Hematopoietic multipotent progenitor cell (in vitro differentiated cells): ENCODE measurements around the gene SCRN2. TPM values are rescaled to one million over a fixed set of nuclear protein-coding genes. Genes with fewer than 3 reads are reported as not detected.

Source experiments
- total RNA-seq: library from RNA; depleted of rRNA; stranded (reverse); fragments of >200 nt; gene quantifications from one replicate; pipeline ENCODE4 v1.2.3, GENCODE V29; 2012

The SCRN2 gene
- total RNA-seq, 1 donor: 110 TPM

Other genes with a start within 250 kb of the SCRN2 start
- 190 TPM for gene KPNB1, start 191.4 kb downstream of the SCRN2 start, total RNA-seq
- gene TBKBP1, start 147.1 kb downstream of the SCRN2 start, total RNA-seq: 9.4 TPM
- gene TBX21, start 108.0 kb downstream of the SCRN2 start, total RNA-seq: 0.27 TPM
- 29.6 TPM for gene OSBPL7, start 19.5 kb downstream of the SCRN2 start, total RNA-seq
- 93.2 TPM for gene MRPL10, start 9.7 kb downstream of the SCRN2 start, total RNA-seq
- 0.27 TPM for gene LRRC46, start 9.6 kb downstream of the SCRN2 start, total RNA-seq
- gene SP6, start 9.9 kb upstream of the SCRN2 start, total RNA-seq: 0.27 TPM
- gene SP2, start 55.0 kb upstream of the SCRN2 start, total RNA-seq: 7.5 TPM
- 26.7 TPM for gene PNPO, start 100.3 kb upstream of the SCRN2 start, total RNA-seq
- gene PRR15L, start 116.6 kb upstream of the SCRN2 start, total RNA-seq: not detected
- 102 TPM for gene CDK5RAP3, start 129.8 kb upstream of the SCRN2 start, total RNA-seq
- not detected for gene COPZ2, start 196.5 kb upstream of the SCRN2 start, total RNA-seq
- gene NFE2L1, start 207.1 kb upstream of the SCRN2 start, total RNA-seq: 39.0 TPM